H9 (cell line): ENCODE data around the gene FREY1. TPM values are rescaled to one million over a fixed set of nuclear protein-coding genes. Genes with fewer than 3 reads are reported as not detected.

Source experiments
- DNase-seq: peaks from one replicate; pipeline ENCODE4 v3.0.0-alpha.2; 2017
- H2AFZ ChIP-seq: one replicate; pipeline ENCODE4 v1.6.1; 2013; ENCODE audit warnings: mild to moderate bottlenecking, low read length, control low read depth, moderate library complexity
- H2AK5ac ChIP-seq: 2 replicates; pipeline ENCODE4 v1.6.1; 2013; ENCODE audit warnings: low read length, control low read depth, mixed read lengths; ENCODE audit not compliant: insufficient read length
- H2BK120ac ChIP-seq: one replicate; pipeline ENCODE4 v1.6.1; 2013; ENCODE audit warnings: low read depth, mild to moderate bottlenecking, low read length, control low read depth, inconsistent platforms; ENCODE audit not compliant: poor library complexity, severe bottlenecking
- H2BK12ac ChIP-seq: 2 replicates; pipeline ENCODE4 v1.6.1; 2013; ENCODE audit warnings: low read length, control low read depth, mixed read lengths, low read depth; ENCODE audit not compliant: insufficient read length
- H2BK15ac ChIP-seq: 2 replicates; pipeline ENCODE4 v1.6.1; 2013; ENCODE audit warnings: low read depth, low read length, control low read depth
- H2BK20ac ChIP-seq: one replicate; pipeline ENCODE4 v1.6.1; 2013; ENCODE audit warnings: low read depth, mild to moderate bottlenecking, low read length, control low read depth, inconsistent platforms; ENCODE audit not compliant: poor library complexity, severe bottlenecking
- H2BK5ac ChIP-seq: 2 replicates; pipeline ENCODE4 v1.6.1; 2013; ENCODE audit warnings: low read length, control low read depth, mixed read lengths; ENCODE audit not compliant: insufficient read length
- H3K14ac ChIP-seq: 2 replicates; pipeline ENCODE4 v1.6.1; 2013; ENCODE audit warnings: low read length, control low read depth; ENCODE audit not compliant: insufficient read depth
- H3K18ac ChIP-seq: 2 replicates; pipeline ENCODE4 v1.6.1; 2013; ENCODE audit warnings: low read depth, mild to moderate bottlenecking, mixed read lengths, low read length, control low read depth; ENCODE audit not compliant: insufficient read length
- H3K23ac ChIP-seq: 2 replicates; pipeline ENCODE4 v1.6.1; 2013; ENCODE audit warnings: low read length, control low read depth, mixed read lengths, low read depth; ENCODE audit not compliant: insufficient read length
- H3K23me2 ChIP-seq: 2 replicates; pipeline ENCODE4 v1.6.1; 2013; ENCODE audit warnings: low read depth, mild to moderate bottlenecking, mixed read lengths, low read length, control low read depth; ENCODE audit not compliant: insufficient read length, poor library complexity, severe bottlenecking
- H3K27ac ChIP-seq: 2 replicates; pipeline ENCODE4 v1.5.1; 2013; ENCODE audit warnings: low read length, control low read depth, mixed read lengths, low read depth; ENCODE audit not compliant: insufficient read length
- H3K27me3 ChIP-seq: 2 replicates; pipeline ENCODE4 v1.6.1; 2013; ENCODE audit warnings: low read length, control low read depth, inconsistent platforms; ENCODE audit not compliant: insufficient read depth
- H3K4ac ChIP-seq: 2 replicates; pipeline ENCODE4 v1.6.1; 2013; ENCODE audit warnings: low read depth, mild to moderate bottlenecking, control low read depth, inconsistent platforms, low read length, moderate library complexity
- H3K4me1 ChIP-seq: 2 replicates; pipeline ENCODE4 v1.6.1; 2013; ENCODE audit warnings: low read length, control low read depth, inconsistent platforms; ENCODE audit not compliant: insufficient read depth
- H3K4me2 ChIP-seq: 2 replicates; pipeline ENCODE4 v1.6.1; 2013; ENCODE audit warnings: low read length, control low read depth, mixed read lengths; ENCODE audit not compliant: insufficient read length, insufficient read depth
- H3K56ac ChIP-seq: 2 replicates; pipeline ENCODE4 v1.6.1; 2013; ENCODE audit warnings: low read depth, mild to moderate bottlenecking, mixed read lengths, low read length, control low read depth; ENCODE audit not compliant: insufficient read length
- H3K79me1 ChIP-seq: 2 replicates; pipeline ENCODE4 v1.6.1; 2013; ENCODE audit warnings: low read depth, mild to moderate bottlenecking, moderate library complexity, low read length, control low read depth, inconsistent platforms; ENCODE audit not compliant: insufficient read depth, poor library complexity, severe bottlenecking
- H3K79me2 ChIP-seq: 2 replicates; pipeline ENCODE4 v1.6.1; 2013; ENCODE audit warnings: low read length, control low read depth, inconsistent platforms; ENCODE audit not compliant: insufficient read depth
- H3K9ac ChIP-seq: 2 replicates; pipeline ENCODE4 v1.6.1; 2013; ENCODE audit warnings: low read length, control low read depth, mixed read lengths; ENCODE audit not compliant: insufficient read length; ENCODE audit errors: extremely low read depth
- H3K9me3 ChIP-seq: one replicate; pipeline ENCODE4 v1.6.1; 2013; ENCODE audit warnings: low read depth, low read length, inconsistent platforms; ENCODE audit not compliant: control insufficient read depth
- H3T11ph ChIP-seq: one replicate; pipeline ENCODE4 v1.6.1; 2013; ENCODE audit warnings: mild to moderate bottlenecking, low read length, control low read depth, inconsistent platforms
- H4K20me1 ChIP-seq: one replicate; pipeline ENCODE4 v1.6.1; 2013; ENCODE audit not compliant: control insufficient read depth, insufficient read length, insufficient read depth
- H4K5ac ChIP-seq: 2 replicates; pipeline ENCODE4 v1.6.1; 2013; ENCODE audit warnings: low read depth, mild to moderate bottlenecking, mixed read lengths, low read length, control low read depth; ENCODE audit not compliant: insufficient read length
- H4K8ac ChIP-seq: replicated peaks from 2 replicates; pipeline ENCODE4 v1.6.1; 2013; ENCODE audit warnings: low read length, control low read depth, mixed read lengths, low read depth; ENCODE audit not compliant: insufficient read length
- H4K91ac ChIP-seq: 2 replicates; pipeline ENCODE4 v1.6.1; 2013; ENCODE audit warnings: low read depth, mild to moderate bottlenecking, moderate library complexity, mixed read lengths, low read length, control low read depth; ENCODE audit not compliant: insufficient read length
- H3K27ac Mint-ChIP-seq, 3 experiments: 2 replicates in 2 of 3; 3 replicates in 1 of 3; pipeline ENCODE4 v1.8.0; 2020 to 2021; ENCODE audit warnings: mixed read lengths in 3 of 3, mild to moderate bottlenecking in 1 of 3, moderate library complexity in 1 of 3
- H3K27me3 Mint-ChIP-seq: 2 replicates; pipeline ENCODE4 v1.8.0; 2021; ENCODE audit warnings: low read depth, mild to moderate bottlenecking, moderate library complexity, mixed read lengths
- H3K36me3 Mint-ChIP-seq, 3 experiments: 2 replicates in 2 of 3; 3 replicates in 1 of 3; pipeline ENCODE4 v1.8.0; 2020 to 2021; ENCODE audit warnings: low read depth in 3 of 3, mixed read lengths in 3 of 3; ENCODE audit not compliant: insufficient read depth in 1 of 3
- H3K4me1 Mint-ChIP-seq, 2 experiments: 2 replicates each; pipeline ENCODE4 v1.8.0; 2020; ENCODE audit warnings: mixed read lengths in 2 of 2
- H3K4me3 Mint-ChIP-seq, 2 experiments: 2 replicates in 1 of 2; 3 replicates in 1 of 2; pipeline ENCODE4 v1.8.0; 2020 to 2021; ENCODE audit warnings: mild to moderate bottlenecking in 2 of 2, mixed read lengths in 2 of 2, moderate library complexity in 1 of 2
- H3K9me3 Mint-ChIP-seq, 2 experiments: 2 replicates in 1 of 2; 3 replicates in 1 of 2; pipeline ENCODE4 v1.8.0; 2020; ENCODE audit warnings: mild to moderate bottlenecking in 2 of 2, mixed read lengths in 2 of 2, moderate library complexity in 1 of 2
- CTCF ChIP-seq: fragments of 200-600 bp; sonication (generic); conservative IDR thresholded peaks from 3 replicates; pipeline ENCODE4 v1.8.0; 2021; ENCODE audit warnings: antibody characterized with exemption, mild to moderate bottlenecking
- WGBS: extraction: QIAGEN DNeasy Blood & Tissue Kit; methylation state at CpG from one replicate; pipeline ENCODE4 v1.1.7; 2013; ENCODE audit warnings: missing lambda C conversion rate, low lambda C conversion rate, mixed read lengths; ENCODE audit not compliant: insufficient read length; ENCODE audit errors: extremely low coverage; 5-methylcytosine and 5-hydroxymethylcytosine counted together
- total RNA-seq: library from RNA; stranded (reverse); gene quantifications from 2 replicates; pipeline ENCODE4 v1.2.1, GENCODE V29; 2021

The FREY1 gene
- total RNA-seq, 1 experiment from 2014 or later: 2.1 TPM

DNA sequence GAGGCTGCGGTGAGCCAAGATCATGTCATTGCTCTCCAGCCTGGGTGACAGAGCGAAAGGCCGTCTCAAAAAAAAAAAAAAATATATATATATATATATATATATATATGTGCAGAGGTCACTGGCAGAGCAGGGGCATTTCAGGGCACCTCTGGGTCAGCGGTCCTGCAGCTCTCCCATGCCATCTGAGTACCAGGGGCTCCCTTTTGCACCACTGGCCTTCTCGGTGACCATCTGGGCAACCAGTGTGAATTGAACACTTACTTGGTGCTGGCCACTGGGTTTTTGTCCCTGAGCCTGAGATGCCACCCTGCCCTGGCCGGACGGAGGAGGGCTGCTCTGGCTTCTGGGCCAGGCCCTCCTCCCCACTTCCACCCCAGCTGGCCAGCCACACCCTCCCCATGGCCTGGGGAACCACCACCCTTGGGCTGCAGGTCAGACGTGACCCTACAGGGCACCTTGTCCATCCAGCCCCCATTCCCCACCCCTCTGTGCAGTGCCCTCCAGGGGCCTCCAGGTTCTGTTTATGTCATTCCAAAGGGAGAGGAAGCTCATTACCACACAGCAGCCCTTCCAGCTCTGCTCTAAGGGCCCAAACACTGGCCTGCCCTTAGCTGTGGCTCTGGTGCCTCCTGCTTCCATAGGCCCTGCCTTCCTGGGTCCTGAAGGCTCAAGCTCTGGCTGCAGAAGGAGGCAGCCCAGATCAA is 11.4 kb downstream of the FREY1 start:
- H3K4me1 ChIP-seq: no peaks in the 10 kb centered on the region; the same call in 1 of the 2 replicates
- H3K56ac ChIP-seq: no peak overlapping the region
- H3K9me3 ChIP-seq: no peaks in the 10 kb centered on the region
- no peak overlapping the region for H3T11ph ChIP-seq
- Mint-ChIP-seq H3K27ac (no peak overlapping the region), H3K27me3 (peaks cover 3% of the 10 kb centered on the region), H3K4me1 (peaks cover 28 to 48% of the 10 kb centered on the region in 2 experiments), H3K36me3 (peaks cover 0 to 11% (median 0%) of the 10 kb centered on the region in 3 experiments; a peak in 3 of 7 replicates), H3K4me3 (no peak overlapping the region; a peak in 1 of 5 replicates), H3K9me3 (no peaks in the 10 kb centered on the region)
- H2BK12ac ChIP-seq: no peak overlapping the region
- no peak for DNase-seq
- no CpG with 5 or more reads among the region's 8 CpGs for WGBS
- no peak overlapping the region for H2BK20ac ChIP-seq
- H3K18ac ChIP-seq: no peak overlapping the region
- no peaks in the 10 kb centered on the region for H3K79me1 ChIP-seq
- H3K14ac ChIP-seq: no peak overlapping the region; the same call in 1 of the 2 replicates
- no peak overlapping the region for H3K23ac ChIP-seq
- no peaks in the 10 kb centered on the region for H4K20me1 ChIP-seq
- no peaks in the 10 kb centered on the region for H3K27me3 ChIP-seq
- no peak overlapping the region for H2AK5ac ChIP-seq
- no peak overlapping the region for H2BK5ac ChIP-seq
- H3K79me2 ChIP-seq: no peaks in the 10 kb centered on the region
- H2AFZ ChIP-seq: no peak overlapping the region
- H4K8ac ChIP-seq: no peak overlapping the region
- H2BK15ac ChIP-seq: no peak overlapping the region
- H3K4ac ChIP-seq: no peak overlapping the region
- H2BK120ac ChIP-seq: no peak overlapping the region
- H3K27ac ChIP-seq: no peak overlapping the region
- TF ChIP-seq CTCF: no peak
- no peak overlapping the region for H4K5ac ChIP-seq
- H3K9ac ChIP-seq: no peak overlapping the region
- peaks cover 7% of the 10 kb centered on the region for H3K23me2 ChIP-seq
- H3K4me2 ChIP-seq: no peak overlapping the region
- H4K91ac ChIP-seq: no peak overlapping the region
